SH-SY5Y (cell line): ENCODE data around the gene PRSS53.

ENCODE experiments used
- GATA2 ChIP-seq: IDR thresholded peaks from 2 replicates; pipeline ENCODE4 v1.6.1; 2011; ENCODE audit warnings: mild to moderate bottlenecking, low read depth, low read length
- GATA3 ChIP-seq: IDR thresholded peaks from 2 replicates; pipeline ENCODE4 v1.6.1; 2011; ENCODE audit warnings: low read depth, mild to moderate bottlenecking, low read length, moderate library complexity

DNA sequence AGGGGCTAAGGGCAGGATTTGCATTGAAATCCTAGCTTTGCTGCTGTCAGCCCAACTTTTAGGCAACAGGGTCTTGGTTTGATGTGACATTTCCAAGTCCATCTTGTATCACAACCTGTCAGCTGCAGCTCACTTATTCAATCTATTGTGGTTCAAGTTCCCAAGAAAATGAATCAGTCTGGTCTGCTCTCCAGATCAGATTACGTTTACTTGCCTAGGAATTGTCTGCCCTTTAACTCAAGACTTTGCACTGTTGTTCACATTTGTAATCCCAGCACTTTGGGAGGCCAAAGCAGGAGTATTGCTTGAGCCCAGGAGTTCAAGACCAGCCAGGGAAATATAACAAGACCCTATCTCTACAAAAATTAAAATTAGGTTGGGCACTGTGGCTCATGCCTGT is 45.4 kb downstream of the PRSS53 start:
- TF ChIP-seq GATA3: no peak
- TF ChIP-seq GATA2: no peak
